GM19351 (cell line): Measurements from ENCODE around the gene RAB44.

Experiments used
- ATAC-seq: cut with Tn5 transposase; IDR thresholded peaks from one replicate; pipeline ENCODE4 v1.9.1; 2021; ENCODE audit warnings: mild to moderate bottlenecking, moderate library complexity; ENCODE audit not compliant: unreplicated experiment

The RAB44 gene

GRCh38 chr6:36668591-36668990 is 29.0 kb upstream of the RAB44 start:
- ATAC-seq = no peak

DNA sequence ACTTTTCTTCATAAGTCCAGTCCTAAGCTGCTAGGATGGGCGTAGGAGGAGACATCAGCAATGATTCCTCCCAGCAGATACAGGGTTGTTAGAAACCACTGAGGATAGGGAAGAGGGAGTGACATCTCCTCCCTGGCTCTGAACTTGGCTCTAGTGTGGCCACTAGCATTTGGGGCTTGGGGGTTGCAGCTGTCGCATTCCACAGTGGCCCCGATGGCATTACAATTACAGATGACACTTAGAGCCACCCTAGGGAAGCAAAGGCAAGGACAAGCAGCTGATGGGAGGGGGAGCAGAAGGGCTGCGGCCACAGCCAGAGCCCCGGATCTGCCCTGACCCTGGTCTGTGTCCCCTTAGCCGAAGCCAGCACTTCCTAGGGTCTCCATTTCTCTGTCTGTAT is 28.6 kb upstream of the RAB44 start:
- no peak for ATAC-seq

DNA sequence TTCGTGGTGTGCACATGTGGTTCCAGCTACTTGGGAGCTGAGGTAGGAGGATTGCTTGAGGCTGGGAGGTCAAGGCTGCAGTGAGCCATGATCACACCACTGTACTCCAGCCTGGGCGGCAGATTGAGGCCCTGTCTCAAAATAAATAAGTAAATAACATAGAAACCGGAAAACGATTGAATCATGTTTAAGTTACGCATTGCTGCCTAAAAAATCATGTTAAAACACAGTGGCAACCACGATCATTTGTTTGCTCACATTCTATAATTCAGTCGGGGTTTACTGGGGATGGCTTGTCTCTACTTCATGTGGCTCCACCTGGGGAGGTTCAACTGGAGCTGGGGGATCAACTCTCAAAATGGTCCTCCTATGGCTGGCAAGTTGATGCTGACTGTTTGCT is 27.4 kb upstream of the RAB44 start:
- ATAC-seq = no peak

GRCh38 chr6:36671687-36672375 is 25.8 kb upstream of the RAB44 start:
- no peak for ATAC-seq

GRCh38 chr6:36673882-36674281 is 23.7 kb upstream of the RAB44 start:
- no peak for ATAC-seq

DNA sequence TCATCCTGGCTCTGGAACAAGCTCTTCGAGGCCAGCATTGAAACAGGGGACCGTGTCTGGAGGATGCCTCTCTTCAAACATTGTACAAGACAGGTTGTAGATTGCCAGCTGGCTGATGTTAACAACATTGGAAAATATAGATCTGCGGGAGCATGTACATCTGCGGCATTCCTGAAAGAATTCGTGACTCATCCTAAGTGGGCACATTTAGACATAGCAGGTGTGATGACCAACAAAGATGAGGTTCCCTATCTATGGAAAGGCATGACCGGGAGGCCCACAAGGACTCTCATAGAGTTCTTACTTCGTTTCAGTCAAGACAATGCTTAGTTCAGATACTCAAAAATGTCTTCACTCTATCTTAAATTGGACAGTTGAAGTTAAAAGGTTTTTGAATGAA is 22.7 kb upstream of the RAB44 start:
- no peak for ATAC-seq

- no peak for ATAC-seq
Observed at GRCh38 chr6:36676141-36677058, 21.2 kb upstream of the RAB44 start.

GRCh38 chr6:36677059-36677749 is 20.4 kb upstream of the RAB44 start:
- no peak for ATAC-seq

DNA sequence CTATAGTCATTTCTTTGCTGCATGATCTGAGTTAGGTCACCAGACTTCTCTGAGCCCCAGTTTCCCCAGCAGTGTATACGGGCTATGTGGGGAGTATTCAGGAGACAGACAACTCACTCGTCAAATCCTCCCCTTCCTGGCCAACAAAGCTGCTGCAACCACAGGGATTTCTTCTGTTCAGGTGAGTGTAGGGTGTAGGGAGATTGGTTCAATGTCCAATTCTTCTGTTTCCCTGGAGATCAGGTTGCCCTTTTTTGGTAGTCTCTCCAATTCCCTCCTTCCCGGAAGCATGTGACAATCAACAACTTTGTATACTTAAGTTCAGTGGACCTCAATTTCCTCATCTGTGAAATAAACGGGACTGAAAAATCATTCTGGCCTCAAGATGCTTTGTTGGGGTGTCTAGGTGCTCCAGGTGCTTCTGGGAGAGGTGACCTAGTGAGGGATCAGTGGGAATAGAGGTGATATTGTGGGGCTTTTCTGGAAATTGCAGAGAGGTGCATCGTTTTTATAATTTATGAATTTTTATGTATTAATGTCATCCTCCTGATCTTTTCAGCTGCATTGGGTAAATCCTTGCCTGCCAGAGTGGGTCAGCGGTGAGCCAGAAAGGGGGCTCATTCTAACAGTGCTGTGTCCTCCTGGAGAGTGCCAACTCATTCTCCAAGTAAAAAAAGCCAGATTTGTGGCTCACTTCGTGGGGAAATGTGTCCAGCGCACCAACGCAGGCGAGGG is 19.7 kb upstream of the RAB44 start:
- no peak for ATAC-seq

DNA sequence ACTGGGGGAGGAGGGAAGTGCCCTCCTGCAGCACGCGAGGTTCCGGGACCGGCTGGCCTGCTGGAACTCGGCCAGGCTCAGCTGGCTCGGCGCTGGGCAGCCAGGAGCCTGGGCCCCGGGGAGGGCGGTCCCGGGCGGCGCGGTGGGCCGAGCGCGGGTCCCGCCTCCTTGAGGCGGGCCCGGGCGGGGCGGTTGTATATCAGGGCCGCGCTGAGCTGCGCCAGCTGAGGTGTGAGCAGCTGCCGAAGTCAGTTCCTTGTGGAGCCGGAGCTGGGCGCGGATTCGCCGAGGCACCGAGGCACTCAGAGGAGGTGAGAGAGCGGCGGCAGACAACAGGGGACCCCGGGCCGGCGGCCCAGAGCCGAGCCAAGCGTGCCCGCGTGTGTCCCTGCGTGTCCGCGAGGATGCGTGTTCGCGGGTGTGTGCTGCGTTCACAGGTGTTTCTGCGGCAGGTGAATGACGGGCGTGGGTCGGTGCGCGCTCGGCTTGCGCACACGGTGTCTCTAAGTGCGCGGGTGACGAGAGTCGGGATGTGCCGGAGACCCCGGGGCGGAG is 19.1 kb upstream of the RAB44 start, which contains the start of gene CDKN1A:
TSS of gene CDKN1A (plus strand) at position 227 of the 555 bp plus-strand sequence. CDS start 5,388 bp downstream, outside the sequence.
- ATAC-seq = peak; percentile 60

DNA sequence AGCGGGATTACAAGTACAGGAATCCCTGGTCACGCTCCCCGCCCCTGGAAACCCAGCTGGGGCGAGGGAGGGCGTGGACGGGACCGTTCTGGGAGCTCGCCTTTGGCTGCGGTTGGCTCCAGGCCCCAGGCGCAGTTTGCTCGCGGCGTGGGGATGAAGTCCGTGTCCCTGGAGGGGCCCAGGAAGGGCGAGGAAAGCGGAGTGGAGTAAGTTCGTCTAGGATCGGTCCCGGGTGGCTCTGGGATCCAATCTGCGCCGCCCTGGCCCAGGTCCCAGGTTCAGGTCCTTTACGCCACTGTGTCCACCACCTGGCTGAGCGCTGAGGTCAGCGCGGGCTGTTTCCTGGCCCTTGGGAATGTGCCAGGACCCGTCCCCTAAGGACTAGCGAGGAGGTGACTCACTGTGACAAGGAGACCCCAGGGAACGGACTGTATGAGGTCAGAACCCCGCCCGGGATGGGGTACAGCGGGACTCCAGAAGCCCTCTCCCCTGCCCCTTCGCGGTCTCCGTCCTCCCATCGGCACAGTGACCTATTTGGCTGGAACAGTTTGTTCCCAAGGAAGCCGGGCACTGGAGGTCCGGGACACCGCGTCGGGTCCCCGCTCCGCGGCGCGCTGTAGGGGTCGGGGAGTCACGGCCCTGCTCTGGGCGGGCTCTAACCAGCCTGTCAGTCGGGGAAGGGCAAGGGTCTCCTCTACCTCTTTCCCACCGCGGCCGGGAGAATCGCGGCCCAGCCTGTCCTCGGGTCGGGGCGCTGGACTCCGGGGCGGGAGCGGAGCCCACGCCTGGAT is 18.4 kb upstream of the RAB44 start:
- ATAC-seq = no peak

DNA sequence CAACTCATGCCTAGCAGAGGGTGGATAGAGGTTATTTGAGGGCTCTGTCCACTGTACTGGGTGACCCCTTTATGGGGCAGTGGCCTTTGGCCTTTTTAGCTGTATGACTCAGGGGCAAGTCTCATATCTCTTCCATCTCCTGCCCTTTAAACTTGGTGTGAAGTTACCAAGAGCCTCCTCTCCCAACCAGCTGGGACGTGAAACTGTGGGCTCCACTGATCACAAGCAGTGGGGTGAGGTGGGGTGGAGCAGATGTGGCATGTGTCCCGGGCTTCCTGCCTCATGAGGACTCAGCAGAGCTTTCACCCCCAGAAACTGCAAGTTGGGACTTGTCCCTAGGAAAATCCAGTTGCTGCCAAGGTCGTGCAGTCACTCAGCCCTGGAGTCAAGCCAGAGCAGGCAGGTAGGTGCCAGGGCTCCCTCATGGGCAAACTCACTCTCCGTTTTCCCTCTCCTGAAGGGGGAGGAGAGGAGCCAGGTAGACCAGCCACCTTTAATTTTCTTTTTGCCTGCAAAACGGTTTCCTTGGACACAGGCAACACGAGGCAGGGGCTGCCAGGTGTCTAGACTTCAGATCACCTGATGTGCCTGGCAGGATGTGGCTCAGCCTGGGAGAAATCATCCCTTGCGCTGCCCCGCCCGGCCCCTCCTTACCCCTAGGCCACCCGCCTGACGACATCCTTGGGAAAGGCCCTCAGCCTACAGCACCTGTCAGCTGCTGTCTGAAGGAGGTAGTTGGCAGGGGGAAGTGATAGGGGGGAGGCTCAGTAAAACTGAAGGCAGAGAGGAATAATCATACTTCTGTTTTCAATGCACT is 15.1 kb upstream of the RAB44 start:
- no peak for ATAC-seq

DNA sequence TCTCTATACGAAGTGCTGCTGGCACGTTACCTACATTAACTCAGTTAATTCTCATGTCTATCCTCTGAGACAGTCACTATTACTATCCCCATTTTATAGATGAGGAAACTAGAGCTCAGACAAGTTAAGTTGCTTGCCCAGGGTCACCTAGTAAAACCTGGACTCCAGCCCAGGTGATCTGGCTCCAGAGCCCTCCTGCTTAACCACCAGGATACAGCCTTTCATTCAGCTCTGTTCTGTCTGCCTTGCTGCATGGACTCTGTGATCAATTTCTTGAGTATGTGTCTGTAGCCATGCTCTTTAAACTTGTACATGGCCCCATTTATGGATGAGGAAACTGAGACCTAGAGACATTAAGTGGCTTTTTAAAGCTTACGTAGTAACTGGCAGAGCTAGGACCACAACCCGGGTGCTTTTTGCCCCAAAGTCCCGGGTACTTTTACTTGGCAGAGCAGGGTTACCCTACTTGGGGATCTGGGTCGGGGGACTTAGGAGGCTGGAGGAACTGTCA is 14.4 kb upstream of the RAB44 start:
- ATAC-seq = no peak

- no peak for ATAC-seq
Observed at GRCh38 chr6:36683656-36684446, 13.8 kb upstream of the RAB44 start.

DNA sequence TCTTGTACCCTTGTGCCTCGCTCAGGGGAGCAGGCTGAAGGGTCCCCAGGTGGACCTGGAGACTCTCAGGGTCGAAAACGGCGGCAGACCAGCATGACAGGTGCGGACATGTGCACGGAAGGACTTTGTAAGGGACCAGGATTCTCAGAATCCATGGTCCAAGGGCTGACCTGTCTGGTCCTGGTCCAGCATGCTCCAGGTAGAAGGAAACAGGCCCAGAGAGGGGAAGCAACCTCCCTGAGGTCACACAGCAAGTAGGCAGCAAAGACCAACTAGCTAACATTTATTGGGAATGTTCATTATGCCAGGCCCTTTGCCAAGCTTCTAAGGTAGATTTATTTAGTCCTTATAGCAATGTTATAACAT is 13.2 kb upstream of the RAB44 start:
- no peak for ATAC-seq

DNA sequence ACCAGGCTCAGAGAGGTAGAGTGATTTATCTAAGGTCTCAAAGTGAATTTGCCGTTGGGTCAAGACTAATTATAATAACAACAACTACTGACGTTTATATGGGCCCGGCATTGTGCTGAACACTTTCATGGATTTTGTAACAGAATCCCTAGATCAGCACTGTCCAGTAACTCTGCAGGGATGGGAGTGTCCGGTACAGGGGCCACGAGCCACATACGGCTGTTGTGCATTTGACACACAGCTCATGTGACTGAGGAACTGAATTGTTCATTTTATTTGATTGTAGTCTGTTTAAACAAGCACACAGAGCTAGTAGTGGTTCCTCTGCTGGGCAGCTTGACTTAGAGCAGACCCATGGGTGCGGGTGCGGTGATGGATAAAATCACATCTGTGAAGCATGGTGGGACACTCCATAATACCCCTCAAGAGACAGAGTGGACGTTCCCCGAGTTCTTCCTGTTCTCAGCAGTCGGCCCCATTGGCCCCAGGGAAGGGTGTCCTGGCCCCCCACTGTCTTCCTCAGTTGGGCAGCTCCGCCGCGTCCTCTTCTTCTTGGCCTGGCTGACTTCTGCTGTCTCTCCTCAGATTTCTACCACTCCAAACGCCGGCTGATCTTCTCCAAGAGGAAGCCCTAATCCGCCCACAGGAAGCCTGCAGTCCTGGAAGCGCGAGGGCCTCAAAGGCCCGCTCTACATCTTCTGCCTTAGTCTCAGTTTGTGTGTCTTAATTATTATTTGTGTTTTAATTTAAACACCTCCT is 12.3 kb upstream of the RAB44 start:
- no peak for ATAC-seq
